HG03354 (cell line): ENCODE data around the gene MPZL3.

Experiments
- ATAC-seq: cut with Tn5 transposase; IDR thresholded peaks from one replicate; pipeline ENCODE4 v1.9.1; 2021; ENCODE audit warnings: mild to moderate bottlenecking; ENCODE audit not compliant: unreplicated experiment, poor library complexity, severe bottlenecking

Gene MPZL3

DNA sequence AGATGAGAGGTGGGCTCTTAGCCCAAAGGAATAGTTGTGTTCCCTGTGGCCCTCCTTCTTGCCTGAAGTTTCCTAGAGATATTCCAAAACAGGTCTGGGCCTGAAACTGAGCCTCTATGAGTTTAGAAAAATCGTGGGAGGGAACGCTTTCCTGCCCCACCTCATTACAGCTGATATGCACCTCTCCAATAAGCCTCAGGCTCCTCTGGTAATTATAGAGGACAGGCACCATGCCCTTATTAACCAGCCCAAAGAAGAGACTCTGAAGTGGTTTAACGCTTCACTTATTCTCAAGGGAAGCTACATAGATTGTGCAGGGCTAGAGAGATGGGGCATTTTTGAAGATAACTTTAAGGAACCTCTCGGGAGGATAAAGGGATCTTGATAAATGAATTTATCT lies 15.3 kb upstream of the MPZL3 start:
- ATAC-seq = no peak

DNA sequence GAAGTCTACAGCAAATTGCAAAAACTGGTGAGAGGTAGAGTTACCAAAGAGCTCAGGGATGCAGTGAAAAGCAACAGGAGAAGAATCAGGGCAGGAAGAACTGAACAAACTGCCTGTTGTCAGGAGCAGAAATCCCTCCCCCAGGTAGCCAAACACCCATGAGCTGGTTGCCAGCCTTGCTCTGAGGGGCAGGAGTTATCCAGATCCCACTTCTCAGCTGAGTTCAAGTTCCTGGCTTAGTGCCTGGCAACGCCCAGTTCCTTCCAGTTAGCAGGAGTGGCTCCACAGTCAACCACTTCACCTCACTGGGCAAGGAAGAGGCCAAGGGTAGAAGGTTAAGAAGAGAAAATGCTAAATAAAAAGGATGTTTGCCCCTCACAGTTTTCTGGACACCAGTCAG lies 13.8 kb upstream of the MPZL3 start:
- no peak for ATAC-seq

DNA sequence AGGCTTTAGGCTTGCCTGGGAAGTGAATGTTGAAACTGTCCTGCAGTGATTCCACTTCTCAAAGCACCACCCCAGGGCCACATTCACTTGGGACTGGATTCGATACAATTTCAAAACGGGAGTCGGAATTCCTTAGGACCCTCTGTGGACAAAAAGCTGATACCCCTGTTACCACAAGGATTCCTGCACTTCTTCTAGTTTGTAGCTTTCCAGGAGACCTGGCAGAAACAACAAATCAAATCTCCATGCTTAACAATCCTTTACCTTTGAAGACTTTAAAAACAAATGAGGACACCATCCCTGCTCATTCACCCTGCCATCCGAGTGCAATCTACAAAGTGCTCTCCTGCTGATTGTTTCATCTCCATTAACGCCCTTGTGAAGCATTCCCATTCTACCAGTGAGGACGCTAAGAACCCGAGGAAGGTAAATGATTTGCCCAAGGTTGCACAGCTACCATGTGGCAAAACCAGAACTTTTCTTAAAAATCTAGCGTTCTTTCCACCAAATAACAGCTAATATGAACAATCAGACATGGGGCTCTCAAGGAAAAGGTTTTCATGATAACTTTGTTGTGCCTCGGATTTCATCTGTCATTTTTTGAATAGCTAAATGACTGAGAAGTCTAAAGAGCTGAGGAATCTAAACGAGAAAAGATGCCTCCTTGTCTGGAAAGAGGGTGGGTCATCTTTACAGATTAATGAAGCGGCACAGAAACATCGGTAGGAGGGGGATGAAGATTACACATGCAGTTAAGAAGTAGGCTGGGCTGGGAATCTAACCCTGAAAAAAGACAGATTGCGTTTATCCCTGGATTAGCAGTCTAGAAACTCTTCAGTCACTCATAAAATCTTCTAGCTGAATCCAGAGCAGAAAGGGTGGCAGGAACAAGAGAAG lies 12.7 kb upstream of the MPZL3 start:
- no peak for ATAC-seq

DNA sequence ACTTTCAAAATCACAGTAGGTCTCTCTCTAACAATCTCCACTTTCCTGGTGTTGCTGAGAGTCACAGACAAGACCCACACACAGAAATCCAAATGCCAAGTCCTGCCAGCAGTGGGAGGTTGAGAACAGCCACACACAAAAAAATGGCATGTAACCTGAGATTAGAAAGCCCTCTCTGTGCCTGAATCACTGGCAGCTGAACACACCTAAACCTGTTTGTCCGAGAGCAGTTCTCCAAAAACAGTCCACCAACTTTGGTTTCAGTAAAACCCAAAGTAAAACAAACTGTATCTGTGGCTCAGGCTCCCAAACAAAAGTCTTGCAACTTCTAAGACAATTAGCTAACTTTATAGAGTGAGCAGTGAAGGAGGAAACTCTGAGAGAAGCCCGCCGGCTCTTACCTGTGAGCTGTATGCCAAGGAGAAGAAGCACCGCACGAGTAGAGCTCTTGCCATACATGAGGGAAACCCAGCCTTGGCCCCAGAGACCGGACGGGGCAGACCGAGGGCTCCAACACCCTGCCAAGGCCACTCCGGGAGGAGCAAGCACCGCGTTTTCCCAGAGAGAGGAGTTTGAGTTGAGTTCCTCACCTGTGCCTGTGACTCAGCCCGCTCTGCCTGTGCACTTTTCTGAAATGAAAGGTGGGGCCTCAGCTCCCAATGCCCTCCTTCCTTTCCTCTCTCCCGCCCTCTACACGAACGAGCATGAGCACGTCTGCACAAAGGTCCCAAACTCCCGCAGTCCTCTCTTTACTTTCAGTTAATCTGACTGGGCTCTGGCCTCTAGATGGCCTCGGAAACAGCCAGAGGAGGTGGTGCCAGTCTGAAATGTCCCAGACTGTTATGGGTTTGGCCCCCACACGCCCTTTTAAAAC lies 11.8 kb upstream of the MPZL3 start, which contains the start of gene MPZL2:
Gene MPZL2, minus strand, starts transcription at position 603 of the 874 bp plus-strand sequence. Its CDS starts 144 bp downstream, at position 459.
- ATAC-seq = no peak

DNA sequence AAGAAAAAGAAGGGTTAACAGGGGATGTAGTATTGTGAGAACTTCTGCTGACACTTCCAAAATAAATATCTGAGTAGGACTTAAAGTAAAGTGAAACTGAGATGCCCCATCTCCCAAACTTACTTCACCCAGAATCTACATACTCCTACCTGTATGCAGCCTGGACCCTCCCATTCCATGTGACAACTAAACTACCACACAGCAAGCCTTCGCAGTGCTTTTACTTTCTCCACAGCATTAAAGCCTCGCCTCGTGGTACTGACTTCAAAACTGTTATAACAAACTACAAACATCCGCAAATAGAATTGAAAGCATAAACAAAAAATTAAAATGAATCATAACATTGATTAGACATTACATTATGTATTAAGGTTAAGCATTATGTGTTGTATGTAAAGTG lies 10.9 kb upstream of the MPZL3 start:
- ATAC-seq = no peak

DNA sequence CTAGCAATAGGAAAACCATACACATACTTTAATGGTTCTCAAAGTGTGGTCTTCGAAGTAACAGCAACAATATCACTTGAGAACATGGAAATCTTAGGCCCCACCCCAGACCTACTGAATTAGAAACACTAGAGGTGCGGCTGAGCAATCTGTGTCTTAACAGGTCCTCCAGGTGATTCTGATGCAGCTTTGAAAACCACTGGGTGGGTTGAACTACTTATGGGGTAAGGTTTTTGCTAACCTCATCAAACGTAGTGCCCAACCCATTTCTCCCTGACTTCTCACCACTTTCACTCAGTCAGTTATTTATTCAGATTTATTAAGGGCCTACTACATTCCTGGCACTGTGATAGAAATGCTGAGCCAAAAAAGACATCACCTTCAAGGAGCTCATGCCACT lies 8.2 kb upstream of the MPZL3 start:
- ATAC-seq = no peak

DNA sequence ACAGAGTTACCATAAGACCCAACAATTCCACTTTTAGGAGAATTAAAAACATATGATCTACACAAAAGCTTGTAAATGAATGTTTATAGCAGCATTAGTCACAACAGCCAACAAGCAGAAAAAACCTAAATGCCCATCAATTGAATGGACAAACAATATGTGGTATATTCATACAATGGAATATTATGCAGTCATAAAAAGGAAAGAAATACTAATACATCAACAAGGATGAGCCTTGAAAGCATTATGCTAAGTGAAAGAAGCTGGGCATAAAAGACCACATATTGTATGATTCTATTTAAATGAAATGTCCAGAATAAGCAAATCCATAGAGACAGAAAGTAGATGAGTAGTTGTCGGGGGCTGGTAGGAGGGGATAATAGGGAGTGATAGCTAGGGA lies 7.0 kb upstream of the MPZL3 start:
- no peak for ATAC-seq

DNA sequence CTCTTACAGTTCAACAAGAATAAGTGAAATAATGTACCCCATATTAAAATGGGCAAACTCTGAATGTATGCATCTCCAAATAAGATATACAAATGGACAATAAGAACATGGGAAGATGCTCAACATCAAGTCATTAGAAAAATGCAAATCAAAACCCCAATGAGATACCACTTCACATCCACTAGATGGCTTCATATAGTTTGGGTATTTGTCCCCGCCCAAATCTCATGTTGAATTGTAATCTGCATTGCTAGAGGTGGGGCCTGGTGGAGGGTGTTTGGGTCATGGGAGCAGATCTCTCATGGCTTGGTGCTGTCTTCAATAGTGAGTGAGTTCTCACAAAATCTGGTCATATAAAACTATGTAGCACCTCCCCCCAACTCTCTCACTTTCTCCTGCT lies 6.2 kb upstream of the MPZL3 start:
- ATAC-seq = no peak

DNA sequence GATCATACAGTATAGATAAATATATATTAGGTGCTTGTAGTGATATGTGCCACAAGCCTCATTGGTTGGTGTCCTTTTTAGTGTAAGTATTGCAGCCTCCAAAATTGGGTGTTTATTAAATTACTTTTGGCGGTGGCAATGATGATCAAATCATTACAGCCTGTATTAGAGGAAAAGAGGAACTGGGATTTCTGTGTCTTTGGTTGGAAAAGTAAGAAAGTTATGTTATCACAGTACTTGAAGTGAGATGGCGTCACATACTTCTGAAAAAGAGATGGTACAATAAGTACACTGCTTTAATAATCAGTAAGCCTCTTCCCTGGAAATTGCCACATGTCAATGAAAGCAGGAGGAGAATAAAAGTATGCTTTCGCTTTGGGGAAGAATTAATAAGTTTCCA lies 523 bp upstream of the MPZL3 start:
- peak; percentile 42 for ATAC-seq

DNA sequence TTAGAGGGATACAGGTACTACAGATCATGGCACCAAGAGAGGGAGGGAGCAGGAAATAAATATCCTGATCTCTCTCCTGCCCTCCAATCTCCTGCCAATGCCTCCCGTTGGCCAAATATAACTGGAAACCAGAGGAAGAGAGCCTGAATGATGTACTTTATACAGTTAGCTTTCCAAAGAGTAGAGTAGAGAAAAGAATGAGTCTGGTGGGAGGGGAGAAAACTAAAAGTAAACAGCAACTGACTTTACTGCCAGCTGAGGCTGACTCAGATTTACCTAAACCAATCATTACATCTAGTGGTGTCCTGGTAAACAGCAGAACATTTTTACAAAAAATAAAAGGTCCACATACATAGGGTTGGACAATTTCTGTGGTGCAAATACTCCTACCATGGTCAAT lies 5.1 kb downstream of the MPZL3 start:
- no peak for ATAC-seq

DNA sequence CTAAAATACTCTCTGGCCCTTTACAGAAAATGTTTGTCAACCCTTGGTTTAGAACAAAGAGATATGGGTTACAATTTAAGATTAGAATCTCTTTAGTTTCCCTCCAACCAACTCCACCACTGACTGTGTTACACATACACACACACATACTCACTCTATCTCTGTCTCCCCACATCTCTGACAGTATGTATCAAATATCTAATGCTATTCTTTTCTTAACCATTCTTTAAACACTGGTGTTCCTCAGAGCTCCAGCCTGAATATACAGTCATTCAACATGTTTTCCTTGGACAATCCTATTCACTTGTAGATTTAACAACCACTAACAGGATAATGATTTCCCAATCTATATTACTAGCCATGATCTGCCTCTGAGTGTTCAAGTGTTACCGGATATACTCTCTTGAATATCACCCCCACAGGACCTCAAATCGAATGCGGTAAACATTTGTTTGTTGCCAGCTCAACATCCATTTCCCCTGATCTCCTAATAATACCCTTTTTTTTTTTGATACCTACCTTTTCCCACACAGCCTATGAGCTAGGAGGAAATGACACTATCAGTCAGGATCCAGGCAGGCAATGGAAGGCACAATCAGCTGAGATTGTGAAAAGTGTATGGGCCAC lies 6.1 kb downstream of the MPZL3 start:
- ATAC-seq = no peak

DNA sequence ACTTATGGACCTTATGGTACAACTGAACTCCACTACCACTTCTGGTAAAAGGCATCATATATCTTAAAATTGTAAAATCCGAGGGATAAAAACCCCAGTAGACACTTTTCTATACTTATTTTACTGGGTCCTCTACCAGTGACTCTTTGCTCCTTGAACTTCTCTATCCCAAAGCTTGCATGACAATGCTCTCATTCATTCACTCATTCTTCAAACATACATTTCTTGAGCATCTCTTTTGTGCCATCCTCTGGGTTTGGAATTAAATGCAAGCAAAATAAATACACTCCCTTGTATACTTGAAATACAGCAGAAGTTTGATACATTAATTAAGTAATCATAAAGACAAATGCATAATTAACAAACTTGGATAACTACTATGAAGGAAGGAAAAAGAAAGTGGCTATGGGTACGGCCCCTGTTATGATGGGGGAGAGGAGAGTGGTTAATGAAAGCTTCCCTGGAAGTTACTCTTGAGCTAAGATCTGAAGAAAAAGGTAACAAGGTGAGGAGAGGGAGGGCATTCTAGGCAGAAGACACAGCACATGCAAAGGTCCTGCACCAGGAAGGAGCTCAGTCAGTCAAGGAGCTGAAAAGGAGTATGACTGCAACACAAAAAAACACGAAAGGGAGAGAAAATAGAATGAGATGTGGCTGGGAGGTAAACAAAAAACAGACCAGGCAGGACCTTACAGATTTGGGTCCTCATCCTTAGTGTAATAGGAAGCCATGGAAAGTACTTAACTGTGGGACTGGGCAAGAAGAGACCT lies 8.0 kb downstream of the MPZL3 start:
- no peak for ATAC-seq

DNA sequence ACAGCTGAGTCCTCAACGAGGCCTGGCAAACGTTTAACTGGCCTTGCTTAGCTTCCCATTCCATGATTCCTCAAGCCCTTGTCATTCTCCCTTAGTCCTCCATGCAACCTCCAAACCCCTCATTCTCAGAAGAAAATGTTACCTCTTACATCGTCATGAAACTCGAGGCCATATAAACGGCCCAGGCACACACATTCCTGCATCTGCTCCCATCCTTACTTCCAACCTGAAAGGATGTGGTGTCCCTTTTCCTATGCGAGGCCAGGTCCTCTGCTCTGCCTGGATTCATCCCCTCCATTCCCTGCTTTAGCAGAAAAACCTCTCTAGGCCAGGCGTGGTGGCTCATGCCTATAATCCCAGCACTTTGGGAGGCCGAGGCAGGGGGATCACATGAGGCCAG lies 9.0 kb downstream of the MPZL3 start:
- ATAC-seq = no peak

DNA sequence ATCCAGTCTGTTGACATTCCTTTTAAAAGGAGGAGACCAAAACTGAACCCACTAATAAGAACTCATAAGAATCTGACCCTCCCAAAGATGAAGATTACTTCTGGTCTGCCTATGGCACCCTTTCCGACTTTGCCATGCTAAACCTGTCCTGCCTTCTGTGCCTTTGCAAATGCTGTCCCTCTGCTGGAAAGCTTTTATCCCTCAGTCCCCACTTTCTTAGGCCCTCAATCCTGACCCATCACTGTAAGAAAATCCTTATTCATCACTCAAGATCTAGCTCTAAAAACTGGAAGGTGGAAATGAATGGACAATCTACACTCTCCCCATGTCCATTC lies 10.4 kb downstream of the MPZL3 start:
- peak; percentile 9 for ATAC-seq

DNA sequence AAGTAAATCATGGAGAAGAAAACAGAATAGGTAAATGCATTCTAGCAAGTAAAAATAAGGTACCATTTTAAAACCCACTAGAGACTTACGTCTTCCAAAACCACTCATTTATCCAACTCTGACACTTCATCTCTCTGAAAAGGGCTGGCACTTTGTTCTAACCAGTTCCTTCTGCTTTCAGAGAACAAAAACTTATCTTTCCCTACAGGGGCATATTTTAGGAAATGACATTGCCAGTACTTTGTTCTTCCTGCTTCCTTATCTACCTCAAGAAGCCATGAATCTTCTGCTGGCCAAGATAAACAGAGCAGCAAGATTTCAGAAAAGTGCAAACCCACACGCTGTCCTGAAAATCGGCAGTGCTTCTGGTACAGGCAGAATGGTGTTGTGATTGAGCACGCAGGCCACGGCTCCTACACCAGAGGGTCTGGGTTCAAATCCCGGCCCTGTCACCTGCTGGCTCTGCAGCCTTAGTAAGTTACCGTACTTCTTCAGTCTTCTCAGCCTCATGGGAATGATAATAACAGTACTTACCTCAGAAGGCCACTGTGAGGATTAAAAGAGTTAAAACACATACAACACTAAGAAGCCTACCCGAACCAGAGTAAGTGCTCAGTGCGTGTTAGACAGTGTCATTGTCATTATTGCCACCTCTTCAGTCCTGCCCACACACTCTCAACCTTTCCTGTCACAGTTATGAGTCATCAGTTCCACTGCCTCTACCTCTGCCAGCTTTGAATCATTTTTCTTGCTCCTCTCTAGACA lies 11.0 kb downstream of the MPZL3 start:
- peak; percentile 84 for ATAC-seq

DNA sequence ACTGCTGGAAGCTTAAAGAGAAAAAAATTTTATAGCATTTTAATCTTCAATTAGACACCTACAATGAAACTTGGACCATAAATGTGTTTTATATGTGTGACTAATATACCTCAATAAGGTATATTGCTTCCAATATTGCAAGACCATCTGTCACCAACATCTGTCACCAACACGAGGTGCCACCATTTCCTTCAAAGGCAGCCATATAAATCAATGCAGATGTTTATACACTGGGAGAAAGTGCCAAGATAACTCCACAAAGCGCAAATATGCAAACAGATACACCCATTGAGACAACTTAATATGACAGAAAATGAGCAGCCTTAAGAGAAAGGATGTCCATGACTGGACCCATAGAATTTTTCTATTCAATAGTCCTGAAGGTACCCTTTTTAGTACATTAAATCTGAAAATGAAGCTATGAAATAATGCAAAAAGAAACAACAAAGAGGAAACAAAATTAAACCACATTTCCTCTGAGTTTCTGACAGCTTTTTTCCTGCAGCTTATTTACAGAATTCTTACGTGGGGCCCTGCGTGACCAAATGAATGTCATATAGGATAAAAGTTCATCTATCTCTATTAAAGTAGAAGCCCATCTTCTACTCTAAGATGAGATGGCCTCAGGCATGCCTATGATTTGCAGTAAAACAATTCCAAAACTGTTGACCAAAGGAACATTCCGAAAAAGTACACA lies 12.5 kb downstream of the MPZL3 start:
- ATAC-seq = no peak

DNA sequence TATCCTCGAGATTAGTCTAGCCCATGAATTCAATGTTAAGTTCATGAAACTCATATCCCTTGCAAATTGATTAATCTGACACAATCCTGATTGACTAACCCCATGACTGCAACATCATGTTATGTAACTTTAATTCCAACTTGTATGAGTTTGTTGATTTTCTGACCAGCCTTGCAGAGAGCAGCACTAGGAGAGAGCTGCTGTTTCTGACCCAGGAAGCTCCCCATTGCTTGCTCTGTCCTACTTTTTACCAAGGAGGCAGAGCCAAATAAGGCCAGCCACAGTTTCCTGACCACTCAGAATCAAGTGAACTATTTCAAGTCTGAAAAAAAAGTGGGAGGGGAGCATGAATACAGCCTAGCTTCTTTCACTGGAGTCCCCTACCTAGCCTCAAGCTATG lies 13.2 kb downstream of the MPZL3 start:
- ATAC-seq = no peak

DNA sequence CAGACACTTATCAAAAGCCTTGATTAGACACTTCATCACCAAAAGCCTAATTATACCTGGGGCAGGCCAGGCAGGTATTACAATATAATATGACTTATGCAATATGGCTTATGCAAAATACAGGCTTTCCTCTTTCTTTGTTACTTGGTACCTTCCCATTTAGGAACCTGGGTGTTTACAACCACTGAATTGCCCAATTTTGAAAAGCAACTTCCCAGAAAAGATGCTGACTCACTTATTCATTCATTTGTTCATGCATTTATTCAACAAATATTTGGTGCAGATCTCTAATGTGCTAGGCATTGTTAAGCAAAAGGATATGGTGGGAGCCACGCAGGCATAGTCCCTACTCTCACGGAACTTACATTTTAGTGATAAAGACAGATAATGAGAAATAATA lies 13.7 kb downstream of the MPZL3 start:
- no peak for ATAC-seq

DNA sequence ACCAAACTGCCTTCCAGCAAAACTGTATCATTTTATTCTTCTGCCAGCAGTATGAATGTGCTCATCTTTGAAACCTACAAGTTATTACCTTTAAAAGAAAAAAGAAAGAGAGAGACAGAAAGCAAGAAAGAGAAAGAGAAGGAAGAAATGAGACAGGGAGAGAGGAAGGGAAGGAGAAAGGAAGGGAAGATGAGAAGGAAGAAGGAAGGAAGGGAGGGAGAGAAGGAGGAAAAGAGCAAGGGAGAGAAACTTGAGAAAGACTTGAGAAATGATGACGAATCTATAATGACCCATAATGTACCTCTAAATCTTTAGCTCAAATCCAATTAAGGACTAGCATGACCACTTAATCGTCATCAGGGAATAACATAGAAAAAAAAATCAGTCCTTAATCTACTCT lies 16.0 kb downstream of the MPZL3 start:
- ATAC-seq = no peak
